GM10248 (cell line): ENCODE measurements around the gene ZNF500.

Experiments
- CTCF ChIA-PET: fragments of 300-600 bp; sonication (Branson Sonifier 250); formaldehyde crosslinking; extraction: SDS; loops from one replicate; lab custom pipeline; 2021; ENCODE audit warnings: antibody characterized with exemption; lab: Yijun Ruan, JAX
- POLR2A ChIA-PET: fragments of 350-650 bp; sonication (Branson Sonifier 250); formaldehyde crosslinking; extraction: SDS; loops from one replicate; lab custom pipeline; 2020; ENCODE audit warnings: antibody characterized with exemption; lab: Yijun Ruan, JAX
- DNase-seq: peaks from one replicate; pipeline ENCODE4 v3.0.0; 2012; ENCODE audit errors: extremely low spot score
- CTCF ChIP-seq: IDR thresholded peaks from 2 replicates; pipeline ENCODE4 v1.5.1; 2012; ENCODE audit warnings: mild to moderate bottlenecking, low read depth; ENCODE audit errors: extremely low read depth, missing control alignments, control extremely low read depth

Gene ZNF500

GRCh38 chr16:4783951-4784336 is 17.0 kb upstream of the ZNF500 start:
- ChIA-PET CTCF (no interaction called here), POLR2A (no interaction called here)
- TF ChIP-seq CTCF: no peak
- DNase-seq: no peak

GRCh38 chr16:4783251-4783950 is 16.4 kb upstream of the ZNF500 start:
- TF ChIP-seq CTCF: no peak
- CTCF ChIA-PET: no interaction called here
- no peak for DNase-seq
- POLR2A ChIA-PET: no interaction called here

DNA sequence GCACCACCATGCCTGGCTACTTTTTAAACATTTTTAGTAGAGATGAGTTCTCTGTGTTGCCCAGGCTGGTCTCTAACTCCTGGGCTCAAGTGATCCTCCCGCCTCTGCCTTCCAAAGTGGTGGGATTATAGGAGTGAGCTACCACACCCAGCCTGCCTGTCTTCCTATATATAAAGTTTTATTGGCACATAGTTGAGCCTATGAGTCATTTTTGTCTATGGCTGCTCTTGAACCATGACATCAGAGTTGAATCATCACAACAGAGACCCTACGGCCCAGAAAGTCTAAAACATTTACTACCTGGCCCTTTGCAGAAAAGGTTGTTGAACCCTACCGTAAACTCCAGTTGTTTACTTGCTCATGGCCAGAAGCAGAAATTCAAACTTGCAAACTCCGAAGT is 13.3 kb upstream of the ZNF500 start:
- DNase-seq: no peak
- CTCF ChIA-PET: interaction anchor here (0.9 kb wide), 1 partner anchor 14 kb away, joined by 3 read pairs; no protein-coding TSS in a partner anchor
- TF ChIP-seq CTCF: no peak

GRCh38 chr16:4778050-4778392 is 11.1 kb upstream of the ZNF500 start:
- no peak for TF ChIP-seq CTCF
- no peak for DNase-seq
- ChIA-PET CTCF (interaction anchor here (1.0 kb wide), 1 partner anchor 9 kb away, joined by 4 read pairs; no protein-coding TSS in a partner anchor), POLR2A (no interaction called here)

More for the DNA sequence above, 13.3 kb upstream of the ZNF500 start:
- POLR2A ChIA-PET: no interaction called here

DNA sequence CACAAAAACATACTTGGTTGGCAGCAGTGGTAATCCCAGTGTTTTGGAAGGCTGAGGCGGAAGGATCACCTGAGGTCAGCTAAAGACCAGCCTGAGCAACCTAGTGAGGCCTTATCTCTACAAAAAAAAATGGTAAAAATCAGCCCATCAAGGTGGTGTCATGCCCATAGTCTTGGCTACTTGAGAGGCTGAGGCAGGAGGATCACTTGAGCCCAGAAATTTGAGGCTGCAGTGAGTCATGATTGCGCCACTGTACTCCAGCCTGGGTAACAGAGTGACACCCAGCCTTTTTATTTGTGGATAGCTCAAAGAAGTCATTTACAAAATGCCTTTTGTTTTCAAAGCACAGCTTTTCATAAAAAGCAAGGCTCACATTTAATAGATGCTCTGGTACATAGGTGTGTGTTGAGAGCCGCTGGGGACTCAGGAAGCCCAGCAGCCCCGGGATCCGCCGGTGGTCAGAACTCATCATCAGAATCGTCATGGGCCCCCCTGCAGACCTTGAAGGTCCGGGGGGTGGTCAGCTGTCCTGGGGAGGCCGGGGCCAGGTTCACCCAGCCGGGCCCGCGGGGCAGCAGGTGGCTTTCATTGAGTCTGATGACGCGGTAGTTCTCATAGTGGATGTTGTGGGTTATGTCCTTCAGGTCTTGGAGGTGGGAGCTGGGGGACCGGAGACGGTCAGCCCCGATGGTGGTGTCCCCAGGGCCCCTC is 10.5 kb upstream of the ZNF500 start:
- no peak for DNase-seq
- POLR2A ChIA-PET: no interaction called here
- no peak for TF ChIP-seq CTCF
- CTCF ChIA-PET: interaction anchor here (1.0 kb wide), 1 partner anchor 9 kb away, joined by 4 read pairs; no protein-coding TSS in a partner anchor

GRCh38 chr16:4776141-4776705 is 9.3 kb upstream of the ZNF500 start:
- TF ChIP-seq CTCF: no peak
- POLR2A ChIA-PET: no interaction called here
- CTCF ChIA-PET: no interaction called here
- DNase-seq: no peak
